Panc1 (cell line): ENCODE measurements around the gene IPO4.

Experiments used
- CTCF ChIP-seq: fragments of 450-650 bp; IDR thresholded peaks from 2 replicates; pipeline ENCODE4 v1.5.1; 2017; ENCODE audit warnings: mild to moderate bottlenecking
- REST ChIP-seq, 2 experiments: IDR thresholded peaks; 2 replicates each; pipeline ENCODE4 v1.6.1; 2011 to 2012; ENCODE audit warnings: low read depth in 2 of 2, control low read depth in 1 of 2, low read length in 1 of 2, mild to moderate bottlenecking in 1 of 2, moderate library complexity in 1 of 2; ENCODE audit not compliant: insufficient read depth in 1 of 2
- SIN3A ChIP-seq: IDR thresholded peaks from 2 replicates; pipeline ENCODE4 v1.6.1; 2012; ENCODE audit warnings: low read depth, mild to moderate bottlenecking, low read length, moderate library complexity, borderline replicate concordance; ENCODE audit not compliant: insufficient read depth

- no peak for TF ChIP-seq CTCF
- TF ChIP-seq SIN3A = no peak
- no peak for TF ChIP-seq REST (IDR thresholded peaks at IDR 0.05; ENCODE audit: insufficient read depth in 1 of 2, low read depth in 2 of 2, low read length in 1 of 2)
Measured at GRCh38 chr14:24211311-24211710, 22.7 kb upstream of the IPO4 start.
